ENCODE results near the gene CRACDL.
A peak's percentile ranks its signal among the peaks of the same experiment; 100 is the strongest.

DNA sequence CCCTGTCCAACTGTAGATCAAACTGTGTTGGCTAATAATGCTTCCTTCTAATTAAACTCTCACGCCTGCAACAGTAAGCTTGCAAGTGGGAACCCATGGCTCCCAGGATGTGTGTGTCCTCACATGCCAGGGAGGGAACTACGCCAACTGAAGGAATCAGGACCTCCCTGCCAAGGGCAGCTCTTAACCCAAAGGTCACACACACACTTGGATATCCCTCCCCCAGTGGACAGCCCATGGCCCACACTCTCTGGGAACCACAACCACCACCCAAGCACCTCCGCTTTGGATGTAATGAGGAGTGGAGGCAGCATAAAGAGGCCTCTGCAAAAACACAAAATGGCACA, 102.1 kb downstream of the CRACDL start:
- TF ChIP-seq CTCF (IDR thresholded peaks at IDR 0.05; ENCODE audit: extremely low read depth in 1 of 2, insufficient read depth in 1 of 2, low read depth in 1 of 2, low read length in 2 of 2) (no peak), MYC (IDR thresholded peaks at IDR 0.05; ENCODE audit: low read depth, low read length) (no peak), EZH2 (IDR thresholded peaks at IDR 0.05; ENCODE audit: borderline replicate concordance, low read depth, low read length, severe bottlenecking) (no peak), POLR2A (IDR thresholded peaks at IDR 0.05; ENCODE audit: low read depth, low read length) (peak; percentile 28), MAX (IDR thresholded peaks at IDR 0.05; ENCODE audit: insufficient read depth, insufficient read length) (no peak)
